Renal cortex interstitium (tissue), 3 donors: Measurements from ENCODE around the gene MCF2. TPM values are rescaled to one million over a fixed set of nuclear protein-coding genes. Genes with fewer than 3 reads are reported as not detected.

Experiments used
- polyA plus RNA-seq, 3 donors: library from polyadenylated mRNA; unstranded; fragments of 120-200 nt; gene quantifications; one replicate each; pipeline ENCODE4 v1.2.1, GENCODE V29; 2013; ENCODE audit not compliant: insufficient read length in 3 of 3

The MCF2 gene
- polyA plus RNA-seq, 3 donors = 0.89 to 1.6 (median 1.1) TPM

Other genes starting within 250 kb of the MCF2 start
- gene F9, start 177.4 kb downstream of the MCF2 start, polyA plus RNA-seq = not detected
- gene ATP11C, start 224.9 kb upstream of the MCF2 start, polyA plus RNA-seq = 10 to 100 TPM; 37.4 to 49.0 (median 47.3) TPM